NCI-H1092 treated with DMSO at 0.1 percent for 48 hours (cell line): ENCODE results near the gene RIPOR3.

Experiments used
- DNase-seq: peaks from one replicate; lab custom pipeline; 2025; lab: John Stamatoyannopoulos, UW

The RIPOR3 gene

GRCh38 chr20:50690650-50691572 lies at the start of gene RIPOR3:
Gene RIPOR3 (minus strand): TSS chr20:50691542. CDS start chr20:50691128, 414 bp downstream.
- DNase-seq: no peak

GRCh38 chr20:50737352-50737751 lies 46.0 kb upstream of the RIPOR3 start:
- DNase-seq: no peak

GRCh38 chr20:50735813-50736212 lies 44.5 kb upstream of the RIPOR3 start:
- no peak for DNase-seq

GRCh38 chr20:50734730-50735679 lies 43.7 kb upstream of the RIPOR3 start:
- DNase-seq: no peak

- no peak for DNase-seq
These were observed 42.5 kb upstream of the RIPOR3 start for GRCh38 chr20:50733644-50734349.

GRCh38 chr20:50731930-50732690 lies 40.8 kb upstream of the RIPOR3 start:
- no peak for DNase-seq

GRCh38 chr20:50731055-50731929 lies 40.0 kb upstream of the RIPOR3 start, which contains the start of gene PARD6B:
Gene PARD6B (plus strand): TSS chr20:50731580. CDS start chr20:50731787, 207 bp downstream.
- peak; percentile 99 for DNase-seq

- DNase-seq: no peak
These were observed 39.4 kb upstream of the RIPOR3 start for GRCh38 chr20:50730765-50731054.

- no peak for DNase-seq
These were observed 38.8 kb upstream of the RIPOR3 start for GRCh38 chr20:50729901-50730764.

GRCh38 chr20:50728981-50729874 lies 37.9 kb upstream of the RIPOR3 start:
- no peak for DNase-seq

GRCh38 chr20:50728486-50728980 lies 37.2 kb upstream of the RIPOR3 start:
- no peak for DNase-seq

GRCh38 chr20:50727792-50728485 lies 36.6 kb upstream of the RIPOR3 start:
- no peak for DNase-seq

- no peak for DNase-seq
These were observed 35.8 kb upstream of the RIPOR3 start for GRCh38 chr20:50726955-50727791.

- DNase-seq: no peak
These were observed 34.3 kb upstream of the RIPOR3 start for GRCh38 chr20:50725724-50726005.

GRCh38 chr20:50724851-50725723 lies 33.7 kb upstream of the RIPOR3 start:
- DNase-seq: no peak
